OCI-M1 (cell line): ENCODE measurements around the gene NFYB.
"Not testable (repeated sequence)": the region's sequence is repeated elsewhere in the genome, so short reads cannot be mapped to it uniquely, and the experiment has no call there.

Experiments used
- DNase-seq: peaks from one replicate; lab custom pipeline; 2025; lab: John Stamatoyannopoulos, UW

Gene NFYB

DNA sequence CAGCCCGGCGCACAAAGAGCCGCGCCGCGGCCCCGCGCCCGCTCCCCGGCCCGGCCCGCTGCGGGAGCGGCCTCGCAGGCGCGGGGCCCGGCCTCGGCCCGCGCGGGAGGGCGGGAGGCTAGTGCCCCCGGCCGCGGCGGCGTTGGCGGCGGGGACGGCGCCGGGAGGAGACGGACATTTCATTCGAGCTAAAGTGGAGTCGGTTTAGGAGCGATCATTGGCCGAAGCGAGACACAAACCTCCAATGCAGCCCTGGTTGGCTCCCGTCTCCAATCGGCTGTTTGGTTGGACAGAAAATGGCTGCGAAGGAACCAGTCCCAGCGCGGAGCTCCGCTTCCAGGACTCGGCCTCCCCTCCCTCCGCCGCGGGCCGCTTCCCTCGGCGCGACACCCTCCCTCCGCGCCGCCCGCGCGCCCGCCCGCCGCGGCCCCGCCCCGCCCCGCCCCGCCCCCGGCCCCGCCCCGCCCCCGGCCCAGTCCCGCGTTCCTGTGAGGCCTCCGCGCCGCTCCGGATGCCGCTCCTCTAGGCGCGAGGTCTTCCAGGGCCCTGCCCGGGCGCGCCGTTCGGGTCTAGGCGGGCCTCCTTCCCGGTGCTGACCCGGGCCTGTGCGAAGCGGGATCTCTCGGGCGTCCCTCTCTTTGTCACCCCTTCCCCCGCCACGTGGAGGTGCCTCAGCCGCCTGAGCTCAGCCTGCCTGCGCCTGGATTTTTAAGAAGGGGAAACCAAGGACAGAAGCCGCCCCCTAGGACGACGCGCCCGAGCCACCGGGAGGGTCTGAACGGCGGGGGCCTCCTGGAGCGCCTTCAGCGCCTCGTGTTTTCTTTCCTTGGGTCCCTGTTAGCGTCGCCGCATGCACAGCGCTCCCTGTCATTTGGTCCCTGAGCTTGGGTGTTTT lies at the start of gene NFYB:
Gene NFYB (minus strand): TSS at position 309 of the 895 bp plus-strand sequence. CDS start 2,757 bp downstream, outside the sequence.
- peak; percentile 95 for DNase-seq

DNA sequence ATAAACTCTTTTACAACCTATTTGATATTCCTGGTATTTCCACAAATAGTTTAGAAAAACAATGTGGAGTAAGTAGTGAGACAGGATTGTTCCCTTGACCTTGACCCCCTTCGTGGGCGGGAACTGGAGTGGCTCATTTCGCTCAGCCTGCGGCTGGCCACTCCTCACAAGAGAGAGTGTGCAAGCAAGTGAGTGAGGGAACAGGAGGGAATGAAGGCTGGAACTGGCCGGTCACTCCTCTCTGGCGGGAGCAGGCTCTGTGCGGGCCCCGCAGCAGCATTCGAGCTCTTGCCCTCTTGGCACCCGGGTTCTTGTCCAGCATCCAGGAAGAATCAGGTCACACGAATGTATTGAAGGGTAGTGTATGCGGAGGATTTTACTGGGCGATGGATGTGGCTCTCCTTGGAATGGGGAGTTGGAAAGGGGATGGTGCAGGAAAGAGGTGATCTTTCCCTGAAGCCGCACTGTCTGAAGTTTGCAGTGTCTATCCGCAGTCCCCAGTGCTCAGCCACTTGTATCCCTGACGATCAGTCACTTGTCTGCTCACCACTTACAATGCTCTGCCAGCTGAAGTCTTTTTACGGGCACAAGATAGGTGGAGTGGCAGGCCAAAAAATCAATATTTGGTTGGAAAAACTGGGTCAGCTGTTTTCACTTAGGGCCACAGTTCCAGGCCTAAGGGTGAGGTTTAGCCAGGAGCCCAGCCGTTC lies 49.6 kb upstream of the NFYB start:
- no peak for DNase-seq

DNA sequence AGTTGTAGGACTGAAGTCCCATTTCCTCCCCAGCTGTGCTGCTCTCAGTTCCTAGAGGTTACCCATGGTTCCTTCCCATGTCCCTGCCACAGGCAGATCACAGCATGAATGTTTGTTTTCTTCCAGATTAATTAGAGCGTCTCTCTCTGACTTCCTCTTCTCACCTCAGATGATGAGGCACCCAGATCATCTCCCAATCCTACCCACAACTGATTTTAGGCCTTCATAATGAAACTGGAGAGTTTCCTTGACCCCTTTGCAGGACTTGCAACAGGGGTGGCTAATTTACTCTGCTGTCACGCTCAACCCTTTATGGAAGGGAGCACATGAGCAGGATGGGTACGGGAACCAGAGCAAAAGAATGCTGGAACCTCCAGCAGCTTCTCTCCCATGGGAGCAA lies 45.4 kb upstream of the NFYB start:
- no peak for DNase-seq

DNA sequence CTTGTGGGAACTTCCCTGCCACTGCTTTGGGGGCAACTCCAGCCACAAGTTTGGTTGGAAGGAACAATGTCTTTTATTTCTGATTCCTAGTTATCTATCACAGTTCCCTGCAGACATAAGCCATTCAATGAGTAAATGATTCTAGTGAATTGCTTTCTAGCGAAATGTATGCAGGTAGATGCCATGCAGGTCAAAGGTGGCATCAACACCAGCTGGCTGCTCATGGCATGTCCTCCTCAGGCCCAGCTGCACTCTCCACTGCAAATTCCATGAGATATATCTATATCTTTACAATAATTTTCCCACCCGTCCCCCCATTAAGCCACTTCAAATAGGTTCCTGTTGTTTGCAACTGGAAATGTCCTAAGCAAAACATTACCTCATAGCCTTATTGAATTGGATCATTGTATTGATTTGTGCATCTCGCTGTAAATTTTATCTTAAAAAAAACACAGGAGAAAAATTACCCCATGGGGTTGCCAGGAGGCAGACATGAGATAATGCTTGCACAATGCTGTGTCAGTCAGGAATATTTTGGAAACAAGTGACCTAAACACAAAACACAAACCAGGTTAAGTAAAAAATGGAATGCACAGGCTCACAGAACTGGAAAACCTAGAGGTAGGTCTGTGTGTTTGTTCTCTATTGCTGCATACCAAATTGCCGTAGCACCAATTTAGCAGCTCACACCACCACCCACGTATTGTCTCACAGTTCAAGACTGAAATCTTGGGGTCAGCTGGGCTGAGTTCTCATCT lies 44.8 kb upstream of the NFYB start:
- DNase-seq: no peak

DNA sequence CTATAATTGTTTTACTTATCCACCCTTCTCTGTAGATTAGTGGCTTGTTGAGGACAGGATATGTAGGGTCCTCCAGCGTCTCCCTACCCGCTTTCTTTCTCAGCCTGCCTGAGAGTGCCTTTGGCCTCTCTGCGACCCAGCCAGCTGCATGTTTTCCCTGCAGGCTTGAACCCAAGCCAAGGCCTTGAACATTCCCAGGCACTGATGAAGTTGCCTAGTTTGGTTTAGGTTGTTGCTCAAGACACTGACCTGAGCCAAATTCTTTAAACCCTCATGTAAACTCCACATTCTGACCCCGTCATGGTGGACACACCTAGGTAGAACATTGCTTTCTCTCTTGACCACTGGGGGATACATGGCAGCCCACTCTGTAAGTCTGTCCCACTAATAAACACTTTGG lies 44.1 kb upstream of the NFYB start:
- DNase-seq: no peak

DNA sequence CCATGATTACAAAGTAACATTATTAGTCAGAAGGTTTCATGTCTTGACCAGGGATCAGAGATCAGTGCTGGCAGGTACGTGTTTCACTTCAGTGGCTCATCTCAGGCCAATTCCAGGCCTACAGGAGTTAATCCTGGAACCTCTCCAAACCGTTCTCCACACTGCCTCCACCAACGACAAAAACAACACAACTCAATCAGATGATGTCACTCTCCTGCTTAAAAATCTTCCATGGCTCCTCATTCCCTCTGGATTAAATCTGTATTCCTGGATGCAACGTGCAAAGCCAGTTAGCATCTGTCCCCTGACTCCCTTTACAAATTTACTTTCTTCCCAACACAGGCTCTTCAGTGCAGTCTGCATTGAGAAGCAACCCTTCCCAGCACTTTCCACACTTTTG lies 43.3 kb upstream of the NFYB start:
- no peak for DNase-seq

DNA sequence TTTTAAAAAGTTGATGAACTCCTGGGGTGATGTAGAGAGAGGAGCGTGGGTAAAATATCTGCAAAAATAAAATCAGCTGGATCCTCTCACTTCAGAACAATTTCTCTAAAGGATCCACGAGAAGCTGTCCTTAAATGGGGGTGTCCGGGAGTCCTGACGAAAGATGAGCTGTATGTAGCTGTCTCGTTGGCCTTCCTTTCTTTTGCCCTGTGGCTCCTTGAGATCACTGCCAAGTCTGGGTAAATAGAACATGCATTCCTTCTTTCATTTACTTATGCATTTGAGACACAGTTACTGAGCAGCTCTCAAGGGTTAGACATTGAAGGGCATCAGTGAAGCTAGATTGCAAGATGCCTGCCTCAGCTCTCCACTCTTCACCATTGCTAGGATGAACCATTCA lies 42.4 kb upstream of the NFYB start:
- no peak for DNase-seq

DNA sequence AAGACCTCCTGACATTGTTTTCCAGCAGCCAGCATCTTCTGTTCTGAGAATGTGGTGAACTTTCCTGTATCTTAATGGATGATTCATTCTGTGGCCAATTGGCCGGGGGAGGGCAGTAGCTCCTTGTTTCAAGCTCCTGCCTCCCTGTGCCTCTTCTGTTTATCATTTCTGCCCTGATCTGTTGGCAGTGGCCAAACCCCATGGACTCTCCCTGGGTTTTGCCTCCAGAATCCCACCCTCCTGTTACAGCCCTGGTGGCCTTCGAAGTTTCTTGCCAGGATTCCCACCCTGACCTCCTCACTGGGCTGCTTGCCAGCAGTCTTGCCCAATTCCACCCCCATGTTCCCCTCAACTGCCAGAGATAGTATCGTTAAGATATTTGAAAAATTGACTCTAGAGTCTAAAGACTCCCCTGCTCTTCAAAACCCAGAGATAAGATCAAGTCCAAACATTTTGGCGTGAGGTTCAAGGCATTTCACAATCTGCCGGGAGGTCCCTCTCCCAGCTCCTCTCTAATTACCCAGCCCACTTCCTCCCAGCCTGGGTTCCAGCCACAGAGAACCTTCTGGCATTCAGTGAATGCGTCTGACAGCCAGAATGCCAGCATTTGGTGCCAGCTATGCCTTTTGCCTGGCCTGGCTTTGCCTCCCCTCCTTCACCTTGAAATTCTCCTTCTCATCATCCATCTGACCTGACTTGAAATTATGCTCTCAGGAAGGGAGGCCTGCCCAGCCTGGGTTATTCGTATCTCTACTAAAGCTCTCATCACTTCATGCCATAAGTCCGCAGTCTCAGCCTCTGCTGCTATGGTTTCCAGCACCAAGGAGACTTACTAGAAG lies 39.9 kb upstream of the NFYB start:
- DNase-seq: peak; percentile 87

DNA sequence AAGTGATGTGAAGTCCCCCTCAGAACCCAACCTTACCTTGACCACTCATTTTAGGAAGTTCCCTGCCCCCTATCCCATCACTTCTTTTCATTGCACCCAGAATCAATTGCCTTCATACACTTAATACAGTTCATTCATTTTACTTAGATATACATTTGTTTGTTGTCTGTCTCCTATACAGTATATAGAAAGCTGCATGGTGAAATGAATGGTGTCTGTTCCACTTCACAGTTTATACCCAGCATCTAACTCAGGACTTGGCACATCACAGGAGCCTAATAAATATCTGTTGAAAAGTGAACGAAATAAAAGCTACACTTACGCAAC lies 39.3 kb upstream of the NFYB start:
- DNase-seq: no peak

DNA sequence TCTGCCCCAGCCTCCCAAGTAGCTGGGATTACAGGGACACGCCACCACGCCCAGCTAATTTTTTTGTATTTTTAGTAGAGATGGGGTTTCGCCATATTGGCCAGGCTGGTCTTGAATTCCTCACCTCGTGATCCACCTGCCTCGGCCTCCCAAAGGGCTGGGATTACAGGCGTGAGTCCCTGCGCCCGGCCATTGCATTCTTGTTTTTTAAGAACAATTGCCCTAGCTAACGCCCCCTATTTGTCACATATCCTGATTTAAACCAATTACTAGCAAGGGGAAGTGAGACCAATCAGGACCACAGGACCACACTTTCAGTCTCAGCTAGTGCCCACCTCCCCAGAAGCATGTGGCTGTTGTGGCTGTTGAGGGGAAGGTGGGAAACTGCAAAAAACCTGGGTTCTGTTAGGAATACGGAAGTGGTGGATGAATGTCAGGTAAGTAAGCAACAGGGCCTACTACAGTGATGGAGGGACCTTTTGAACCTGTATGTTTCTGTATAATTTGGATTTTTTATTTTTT lies 37.8 kb upstream of the NFYB start:
- DNase-seq: no peak

DNA sequence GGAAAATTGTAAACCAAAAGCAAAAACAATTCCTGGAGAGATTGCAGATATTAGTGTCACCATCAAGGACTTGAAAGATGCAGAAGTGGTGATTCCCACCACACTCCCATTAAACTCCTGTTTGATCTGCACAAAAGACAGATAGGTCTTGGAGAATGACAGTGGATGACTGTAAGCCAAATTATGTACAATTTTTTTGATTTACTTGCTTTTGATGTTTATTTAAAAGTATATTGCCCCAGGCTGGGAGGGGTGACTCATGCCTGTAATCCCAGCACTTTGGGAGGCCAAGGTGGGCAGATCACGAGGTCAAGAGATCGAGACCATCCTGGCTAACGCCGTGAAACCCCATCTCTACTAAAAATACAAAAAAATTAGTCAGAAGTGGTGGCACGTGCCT lies 35.8 kb upstream of the NFYB start:
- not testable (repeated sequence) for DNase-seq

DNA sequence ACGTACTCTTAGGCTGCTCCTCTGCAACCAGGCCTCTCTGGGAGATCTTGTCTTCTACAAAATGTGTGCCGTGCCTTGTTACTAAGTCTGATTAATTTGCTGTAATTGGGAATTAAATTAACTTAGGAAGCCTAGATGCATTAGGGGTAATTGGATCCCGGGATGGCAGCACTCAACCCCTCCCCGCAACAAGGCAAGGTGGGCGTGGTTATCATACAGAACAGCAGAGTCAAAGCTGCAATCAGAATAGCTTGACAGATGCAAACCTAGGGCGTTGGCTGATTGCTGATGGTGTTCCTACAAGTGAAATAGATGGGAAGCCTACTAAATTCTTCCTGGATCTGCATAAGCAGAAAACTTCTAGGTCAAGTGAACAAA lies 34.5 kb upstream of the NFYB start:
- DNase-seq: no peak

DNA sequence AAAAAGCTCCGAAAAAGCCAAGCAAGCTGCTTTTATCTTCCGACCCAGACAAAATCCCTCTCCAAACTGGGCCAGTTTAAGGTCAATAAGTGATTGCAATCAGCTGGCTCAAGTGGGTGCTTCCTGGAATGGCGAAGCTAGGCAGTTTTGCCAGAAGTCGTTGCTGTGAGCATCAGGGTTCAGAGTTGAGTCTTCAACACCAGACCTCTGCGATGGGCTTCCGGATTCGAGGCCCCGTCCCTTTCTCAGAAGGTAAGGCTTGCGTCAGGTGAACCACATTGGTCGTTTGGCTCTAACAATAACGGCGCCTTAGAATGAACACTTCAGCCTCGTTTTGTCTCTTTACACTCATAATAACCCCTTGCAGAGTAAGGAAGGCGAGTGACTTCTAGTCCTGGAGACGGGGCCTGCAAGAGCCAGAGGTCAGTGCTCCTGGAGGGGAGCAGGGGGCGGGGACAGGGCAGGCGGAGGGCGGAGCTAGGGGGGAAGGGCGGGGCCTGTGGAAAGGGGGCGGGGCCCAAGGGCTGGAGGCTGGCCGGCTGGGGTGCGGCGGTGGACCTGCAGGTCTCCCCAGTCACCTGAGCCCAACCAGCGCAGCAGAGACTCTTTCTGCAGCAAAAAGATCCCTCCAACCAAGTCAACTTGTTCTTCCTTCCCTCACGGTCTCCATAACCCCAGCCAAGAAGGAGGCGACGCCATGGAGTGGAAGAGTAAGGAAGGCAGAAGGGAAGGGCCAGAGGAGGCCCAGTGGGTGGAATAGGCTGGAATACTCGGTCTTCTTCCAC lies 34.0 kb upstream of the NFYB start:
- DNase-seq: peak; percentile 35

DNA sequence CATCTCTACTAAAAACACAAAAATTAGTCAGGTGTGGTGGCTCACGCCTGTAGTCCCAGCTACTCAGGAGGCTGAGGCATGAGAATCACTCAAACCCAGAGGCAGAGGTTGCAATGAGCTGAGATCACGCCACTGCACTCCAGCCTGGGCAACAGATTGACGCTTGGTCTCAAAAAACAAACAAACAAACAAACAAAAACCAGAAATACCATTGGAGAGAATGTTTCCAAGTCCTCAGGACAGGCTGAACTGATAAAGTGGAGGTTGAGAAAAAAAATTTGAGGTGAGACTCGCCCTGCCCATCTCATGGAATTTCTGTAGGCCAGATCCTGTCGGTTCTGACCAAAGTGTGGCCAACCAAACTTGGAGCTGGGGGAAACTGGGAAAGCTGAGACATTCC lies 30.6 kb upstream of the NFYB start:
- no peak for DNase-seq

DNA sequence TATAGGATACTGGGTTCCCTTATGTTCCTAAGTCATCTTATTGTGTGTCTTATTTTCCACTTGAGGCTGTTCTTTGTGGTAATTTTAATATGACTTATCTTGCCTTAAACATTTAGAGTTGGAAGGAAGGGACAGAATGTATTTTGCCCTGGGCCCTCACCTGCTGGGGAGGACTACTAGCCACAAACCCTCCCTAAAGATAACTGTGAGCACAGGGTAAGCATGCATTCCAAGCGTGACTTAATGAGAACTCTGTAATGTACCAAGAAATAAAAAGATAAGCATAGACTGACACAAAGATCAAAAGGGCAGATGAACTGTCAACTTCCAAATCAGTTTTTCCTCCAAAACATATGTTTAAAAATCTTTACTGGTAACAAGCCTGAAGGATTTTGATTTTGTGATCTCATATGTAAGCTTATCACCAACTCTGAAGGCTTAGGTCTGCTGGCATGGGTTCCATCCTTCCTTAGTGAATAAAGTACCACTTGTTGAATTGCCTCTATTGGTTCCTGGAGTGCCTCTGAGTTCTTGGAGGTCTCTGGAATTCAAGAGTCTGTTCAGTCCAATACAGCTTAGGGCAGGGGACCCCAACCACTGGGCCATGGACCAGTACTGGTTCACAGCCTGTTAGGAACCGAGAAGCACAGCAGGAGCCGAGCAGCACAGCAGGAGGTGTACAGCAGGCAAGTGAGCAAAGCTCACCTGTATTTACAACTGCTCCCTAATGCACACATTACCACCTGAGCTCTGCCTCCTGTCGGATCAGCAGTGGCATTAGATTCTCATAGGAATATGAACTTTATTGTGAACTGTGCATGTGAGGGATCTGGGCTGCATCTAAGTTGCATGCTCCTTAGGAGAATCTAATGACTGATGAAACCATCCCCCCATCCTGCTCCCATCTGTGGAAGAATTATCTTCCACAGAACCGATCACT lies 29.8 kb upstream of the NFYB start:
- peak; percentile 39 for DNase-seq

DNA sequence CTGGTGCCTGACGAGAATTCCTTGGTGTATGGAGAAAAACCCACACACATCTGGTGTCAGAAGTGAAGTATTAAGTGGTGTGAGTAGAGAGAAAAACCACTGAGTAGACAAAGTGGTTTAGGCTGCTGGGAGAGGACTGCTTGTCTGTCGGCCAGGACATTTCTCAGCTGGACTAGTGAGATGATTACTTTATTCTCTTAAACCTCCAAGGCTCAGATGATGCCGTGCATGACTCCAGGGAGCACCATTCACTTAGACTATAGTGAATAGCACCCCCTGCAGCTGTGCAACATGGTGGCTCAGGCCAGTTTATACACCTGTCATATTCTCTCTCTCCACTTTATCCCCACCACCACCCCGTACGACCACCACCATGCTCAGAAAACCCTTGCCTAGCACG lies 28.5 kb upstream of the NFYB start:
- DNase-seq: no peak

DNA sequence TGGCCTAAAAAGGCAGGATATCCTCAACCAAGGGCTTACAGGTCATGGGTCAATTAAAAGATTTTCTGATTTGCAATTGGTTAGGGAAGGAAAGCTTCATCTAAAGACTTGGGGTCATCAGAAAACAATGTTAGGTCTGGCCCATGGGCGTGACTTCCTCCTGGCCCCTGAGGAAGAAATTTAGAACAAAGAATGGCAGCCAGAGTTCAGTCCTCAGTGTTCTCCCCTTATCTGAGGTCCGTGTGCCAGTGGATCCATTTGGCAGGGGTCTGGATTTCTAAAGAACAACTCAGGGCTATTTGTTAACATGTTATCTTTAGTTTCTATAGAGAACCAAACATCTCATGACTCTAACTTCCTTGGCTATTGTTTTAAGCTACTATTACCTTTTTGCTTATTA lies 27.8 kb upstream of the NFYB start:
- DNase-seq: no peak

DNA sequence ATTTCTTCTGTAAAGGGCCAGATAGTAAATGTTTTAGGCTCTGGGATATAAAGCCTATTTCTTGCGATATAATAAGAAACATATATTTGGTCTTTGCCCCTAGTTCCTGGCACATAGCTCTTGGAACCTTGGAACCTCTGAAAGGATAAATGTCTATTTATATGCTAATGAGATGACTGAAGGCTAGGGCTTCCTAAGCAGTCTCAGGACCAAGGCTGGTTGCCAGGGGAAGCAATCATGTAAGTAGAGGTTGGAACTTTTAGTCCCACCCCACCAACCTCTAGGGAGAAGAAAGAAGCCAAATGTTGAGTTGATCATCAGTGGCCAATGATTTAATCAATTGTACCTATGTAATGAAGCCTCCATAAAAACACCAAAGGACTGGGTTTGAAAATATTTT lies 26.6 kb upstream of the NFYB start:
- DNase-seq: no peak

DNA sequence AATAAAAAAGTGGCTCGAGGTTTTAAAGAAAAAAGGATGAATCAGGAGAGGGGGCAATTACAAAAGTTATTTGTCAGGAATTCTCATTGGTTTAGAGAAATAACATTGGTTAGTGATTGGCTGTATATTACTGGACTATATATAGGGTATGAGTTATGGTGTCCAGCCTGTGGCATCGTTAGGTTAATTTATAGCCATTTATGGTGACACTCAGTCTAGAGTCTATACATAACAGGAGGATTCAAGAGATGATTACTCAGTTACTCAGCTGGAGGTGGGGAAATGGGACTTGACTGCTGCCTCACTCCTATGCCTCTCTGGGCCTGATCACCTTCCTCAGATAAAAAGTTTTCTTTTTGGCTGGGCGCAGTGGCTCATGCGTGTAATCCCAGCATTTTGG lies 25.6 kb upstream of the NFYB start:
- DNase-seq: no peak

DNA sequence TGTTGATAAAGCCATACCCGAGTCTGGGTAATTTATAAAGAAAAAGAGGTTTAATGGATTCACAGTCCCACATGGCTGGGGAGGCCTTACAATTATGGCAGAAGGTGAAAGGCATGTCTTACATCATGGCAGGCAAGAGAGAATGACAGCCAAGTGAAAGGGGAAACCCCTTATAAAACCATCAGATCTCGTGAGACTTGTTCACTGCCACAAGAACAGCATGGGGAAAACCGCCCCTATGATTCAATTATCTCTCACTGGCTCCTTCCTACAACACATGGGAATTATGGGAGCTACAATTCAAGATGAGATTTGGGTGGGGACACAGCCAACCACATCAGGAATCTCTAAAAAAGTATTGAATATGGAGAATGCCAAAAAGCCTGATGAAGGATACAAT lies 25.0 kb upstream of the NFYB start:
- peak; percentile 9 for DNase-seq
